Testis (tissue), 3 donors: ENCODE results near the gene MYO18A. TPM values are rescaled to one million over a fixed set of nuclear protein-coding genes. Genes with fewer than 3 reads are reported as not detected.

ENCODE experiments used
- DNase-seq: peaks from one replicate; pipeline ENCODE4 v3.0.0-alpha.2; 2019
- H3K27ac ChIP-seq, 2 donors: fragments of 200-600 bp; sonication (generic); one replicate each; pipeline ENCODE4 v1.5.1; 2019
- H3K27me3 ChIP-seq: fragments of 200-600 bp; sonication (generic); one replicate; pipeline ENCODE4 v1.5.1; 2019
- H3K36me3 ChIP-seq: fragments of 200-600 bp; sonication (generic); one replicate; pipeline ENCODE4 v1.5.1; 2017; ENCODE audit warnings: low read depth; ENCODE audit errors: missing control alignments
- H3K4me1 ChIP-seq: fragments of 200-600 bp; sonication (generic); one replicate; pipeline ENCODE4 v1.5.1; 2019
- H3K4me3 ChIP-seq, 2 donors: fragments of 200-600 bp; sonication (generic); one replicate each; pipeline ENCODE4 v1.5.1; 2017 to 2019
- H3K9me3 ChIP-seq: fragments of 200-600 bp; sonication (generic); one replicate; pipeline ENCODE4 v1.5.1; 2017
- CTCF ChIP-seq, 3 experiments: fragments of 450-650 bp in 2 of 3; fragments of 200-600 bp in 1 of 3; sonication (generic) in 1 of 3; IDR thresholded peaks; one replicate each; pipeline ENCODE4 v1.5.1; 2016 to 2019; ENCODE audit warnings: antibody characterized with exemption in 3 of 3, mild to moderate bottlenecking in 2 of 3, moderate library complexity in 1 of 3
- POLR2A ChIP-seq: fragments of 450-650 bp; IDR thresholded peaks from one replicate; pipeline ENCODE4 v1.6.1; 2017; ENCODE audit warnings: antibody characterized with exemption, mild to moderate bottlenecking, moderate library complexity
- WGBS, 2 donors: methylation state at CpG; one replicate each; pipeline ENCODE4 v1.1.5; 2018; 5-methylcytosine and 5-hydroxymethylcytosine counted together
- intact Hi-C: fragments of 100-400 bp; cut with DNase I; formaldehyde crosslinking; loops from one replicate; pipeline ENCODE4 v1.15.1; 2023; ENCODE audit warnings: low total_unique reads
- polyA plus RNA-seq: library from polyadenylated mRNA; stranded (reverse); fragments of 350-450 nt; fragmentation: Illumina TruSeq; extraction: RNeasy Lipid Tissue Mini Kit (QIAGEN cat#74804); gene quantifications from one replicate; pipeline ENCODE4 v1.2.3, GENCODE V29; 2014; ENCODE audit warnings: low read depth, low replicate concordance; ENCODE audit not compliant: insufficient read depth
- total RNA-seq, 2 donors: library from RNA; depleted of rRNA; stranded (reverse); fragments of >200 nt; gene quantifications; one replicate each; pipeline ENCODE4 v1.2.3, GENCODE V29; 2016

Gene MYO18A
- total and polyA plus RNA-seq, 3 donors from 2014 or later: 89.1 to 154 (median 91.1) TPM

DNA sequence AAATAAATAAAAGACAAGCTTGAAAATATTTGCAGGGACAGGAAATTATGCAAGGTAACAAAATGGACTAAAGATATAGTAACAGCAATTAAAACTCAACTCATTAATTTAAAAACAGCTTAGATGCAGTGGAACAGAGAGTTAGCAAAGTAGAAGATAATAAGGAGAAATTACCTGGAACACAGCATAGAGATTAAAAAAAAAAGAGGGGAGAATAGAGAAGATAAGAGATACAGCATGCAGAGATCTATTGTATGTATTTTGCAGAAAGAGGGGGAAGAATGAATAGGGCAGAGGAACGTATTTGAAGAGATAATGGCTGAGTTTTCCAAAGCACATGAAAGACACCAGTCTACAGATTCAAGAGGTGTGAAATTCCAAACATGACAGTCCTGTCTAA is 145.7 kb downstream of the MYO18A start:
- H3K9me3 ChIP-seq: no peaks in the 10 kb centered on the region
- TF ChIP-seq POLR2A: no peak
- TF ChIP-seq CTCF (IDR thresholded peaks at IDR 0.05): no peak
- WGBS, 2 donors: 53 to 80% methylated on average over 1 of the region's 1 CpG
- intact Hi-C loops: no loop called here
- peaks cover 11% of the 10 kb centered on the region for H3K4me1 ChIP-seq
- no peaks in the 10 kb centered on the region for H3K27me3 ChIP-seq
- H3K36me3 ChIP-seq: no peaks in the 10 kb centered on the region
- DNase-seq: no peak
- H3K4me3 ChIP-seq: no peak overlapping the region
- no peak overlapping the region for H3K27ac ChIP-seq

DNA sequence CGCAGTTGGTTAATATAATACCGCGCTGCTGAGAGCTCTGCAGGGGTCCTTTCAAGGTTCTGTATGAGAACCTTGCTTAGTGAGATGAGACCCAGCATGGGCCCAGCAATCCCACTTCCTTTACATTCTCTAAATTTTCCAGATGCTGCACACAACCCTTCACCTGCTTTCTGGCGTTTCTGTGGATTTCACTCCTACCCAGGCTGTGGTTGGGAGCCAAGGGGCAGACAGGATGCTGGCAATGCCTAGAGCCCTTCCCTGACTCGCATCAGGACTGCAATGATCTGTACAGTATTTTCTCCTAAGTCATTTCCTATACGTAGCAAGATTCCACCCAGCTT is 147.4 kb downstream of the MYO18A start:
- Histone ChIP-seq H3K27me3 (no peaks in the 10 kb centered on the region), H3K36me3 (no peaks in the 10 kb centered on the region), H3K4me1 (no peaks in the 10 kb centered on the region), H3K27ac (no peak overlapping the region), H3K4me3 (no peak overlapping the region), H3K9me3 (no peaks in the 10 kb centered on the region)
- TF ChIP-seq POLR2A: no peak
- TF ChIP-seq CTCF (IDR thresholded peaks at IDR 0.05): no peak
- 41 to 47% methylated on average over 5 to 6 of the region's 6 CpGs for WGBS, 2 donors
- intact Hi-C loops: no loop called here
- no peak for DNase-seq

DNA sequence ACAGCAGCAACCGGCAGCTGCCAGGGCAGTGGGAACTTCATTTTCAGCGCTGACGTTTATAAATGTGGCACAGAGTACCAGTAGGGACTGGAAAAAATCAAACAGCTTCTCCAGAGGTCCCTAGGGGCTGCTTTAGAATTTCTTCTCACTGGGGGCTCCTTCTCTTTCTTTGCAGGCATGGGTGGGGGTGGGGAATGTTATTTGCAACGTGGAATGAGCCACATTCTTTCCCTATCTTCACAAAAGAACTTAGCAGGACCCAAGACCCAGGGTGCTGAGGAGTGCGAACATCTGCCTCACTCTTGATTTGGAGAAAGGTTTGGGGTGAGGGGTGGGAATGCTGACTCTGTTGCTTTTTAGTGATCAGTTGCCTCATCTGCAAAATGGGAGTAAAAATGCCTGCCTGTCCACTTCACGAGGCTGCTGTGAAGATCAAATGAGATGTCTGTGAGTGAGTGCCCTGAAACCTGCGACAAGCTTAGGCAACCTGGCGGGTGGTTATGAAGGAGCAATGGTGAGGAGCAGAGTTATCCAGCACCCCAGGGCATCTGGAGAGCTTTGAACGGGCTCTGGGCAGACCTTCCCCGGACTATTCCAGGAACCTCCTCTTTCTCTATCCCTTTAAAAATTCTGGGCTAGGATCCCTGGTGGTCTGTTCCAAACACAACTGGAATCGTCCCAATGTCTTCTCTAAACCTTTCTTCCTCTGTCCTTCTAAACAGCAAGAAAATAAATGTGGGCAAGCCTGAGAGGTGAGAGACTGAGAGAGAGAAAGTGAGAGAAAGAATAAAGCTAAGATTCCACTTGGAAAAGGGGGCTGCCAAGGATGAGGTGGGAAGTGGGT is 148.0 kb downstream of the MYO18A start:
- intact Hi-C loops: no loop called here
- no peak for DNase-seq
- Histone ChIP-seq H3K4me3 (no peak overlapping the region), H3K27ac (no peak overlapping the region), H3K4me1 (no peaks in the 10 kb centered on the region), H3K27me3 (no peaks in the 10 kb centered on the region), H3K9me3 (no peaks in the 10 kb centered on the region), H3K36me3 (no peaks in the 10 kb centered on the region)
- TF ChIP-seq POLR2A (no peak), CTCF (IDR thresholded peaks at IDR 0.05) (no peak)
- 40 to 54% methylated on average over 11 of the region's 11 CpGs for WGBS, 2 donors

DNA sequence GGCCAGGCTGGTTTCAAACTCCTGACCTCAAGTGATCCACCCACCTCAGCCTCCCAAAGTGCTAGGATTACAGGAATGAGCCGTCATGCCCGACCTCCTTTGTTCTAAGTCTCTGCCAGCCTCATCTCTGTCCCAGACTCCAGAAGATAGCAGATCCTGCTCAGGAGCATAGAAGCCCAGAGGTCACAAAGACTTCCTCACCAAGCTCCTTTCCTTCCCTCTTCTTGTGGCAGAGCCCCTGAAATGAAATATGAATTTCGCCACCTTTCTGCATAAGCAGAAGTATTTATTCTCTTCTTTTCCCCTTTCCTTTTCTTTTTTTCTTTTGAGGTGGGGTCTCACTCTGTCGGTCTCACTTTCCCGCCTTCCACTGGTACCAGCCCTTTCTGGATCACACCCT is 148.7 kb downstream of the MYO18A start:
- Histone ChIP-seq H3K36me3 (no peaks in the 10 kb centered on the region), H3K9me3 (no peaks in the 10 kb centered on the region), H3K27me3 (no peaks in the 10 kb centered on the region), H3K27ac (no peak overlapping the region), H3K4me1 (no peaks in the 10 kb centered on the region), H3K4me3 (no peak overlapping the region)
- no peak for TF ChIP-seq CTCF (IDR thresholded peaks at IDR 0.05)
- TF ChIP-seq POLR2A: no peak
- WGBS, 2 donors: 69 to 74% methylated on average over 5 of the region's 5 CpGs
- DNase-seq: no peak
- intact Hi-C loops: no loop called here
